ENCODE data around the gene ZC3H12D. TPM values are rescaled to one million over a fixed set of nuclear protein-coding genes. Genes with fewer than 3 reads are reported as not detected.

The ZC3H12D gene
- total and polyA plus RNA-seq, 7 donors = 0.17 to 0.41 (median 0.26) TPM

DNA sequence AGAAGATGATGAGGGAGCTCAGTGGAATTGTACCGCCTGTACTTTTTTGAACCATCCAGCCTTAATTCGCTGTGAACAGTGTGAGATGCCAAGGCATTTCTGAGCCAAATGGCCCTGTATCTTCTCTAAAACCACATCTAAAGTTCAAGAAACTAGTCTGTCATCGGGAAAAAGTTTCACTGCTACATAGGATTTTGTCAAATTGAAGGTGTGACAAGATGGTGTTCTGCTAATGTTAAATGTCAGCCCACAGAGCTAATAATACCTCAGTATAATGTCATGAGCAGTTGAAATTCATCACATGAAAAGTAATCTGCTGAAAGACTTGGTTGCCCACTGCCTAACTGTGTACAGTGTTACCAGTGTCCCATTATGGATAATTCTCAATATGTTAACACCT is 75.2 kb downstream of the ZC3H12D start:
- Histone ChIP-seq H3K9me3 (no peaks in the 10 kb centered on the region), H3K4me3 (no peak overlapping the region), H3K4me1 (peaks cover 18% of the 10 kb centered on the region), H3K36me3 (ENCODE audit: insufficient read depth in 1 of 2, low read depth in 1 of 2) (peaks cover 2 to 32% of the 10 kb centered on the region in 2 donors), H3K27ac (peak overlapping the region; percentile 64), H3K27me3 (ENCODE audit: insufficient read depth in 3 of 3, low read length in 2 of 3) (no peaks in the 10 kb centered on the region)
- TF ChIP-seq, protein P1, sequence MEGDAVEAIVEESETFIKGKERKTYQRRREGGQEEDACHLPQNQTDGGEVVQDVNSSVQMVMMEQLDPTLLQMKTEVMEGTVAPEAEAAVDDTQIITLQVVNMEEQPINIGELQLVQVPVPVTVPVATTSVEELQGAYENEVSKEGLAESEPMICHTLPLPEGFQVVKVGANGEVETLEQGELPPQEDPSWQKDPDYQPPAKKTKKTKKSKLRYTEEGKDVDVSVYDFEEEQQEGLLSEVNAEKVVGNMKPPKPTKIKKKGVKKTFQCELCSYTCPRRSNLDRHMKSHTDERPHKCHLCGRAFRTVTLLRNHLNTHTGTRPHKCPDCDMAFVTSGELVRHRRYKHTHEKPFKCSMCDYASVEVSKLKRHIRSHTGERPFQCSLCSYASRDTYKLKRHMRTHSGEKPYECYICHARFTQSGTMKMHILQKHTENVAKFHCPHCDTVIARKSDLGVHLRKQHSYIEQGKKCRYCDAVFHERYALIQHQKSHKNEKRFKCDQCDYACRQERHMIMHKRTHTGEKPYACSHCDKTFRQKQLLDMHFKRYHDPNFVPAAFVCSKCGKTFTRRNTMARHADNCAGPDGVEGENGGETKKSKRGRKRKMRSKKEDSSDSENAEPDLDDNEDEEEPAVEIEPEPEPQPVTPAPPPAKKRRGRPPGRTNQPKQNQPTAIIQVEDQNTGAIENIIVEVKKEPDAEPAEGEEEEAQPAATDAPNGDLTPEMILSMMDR (IDR thresholded peaks at IDR 0.05) = no peak
- intact Hi-C loops (cut with DNase I) = loop anchor here (5.0 kb wide), 2 partner anchors 87 to 92 kb away; partner anchors contain the start of gene TAB2 (in 1 of the 2)
- ATAC-seq (peak in 2 of 4 donors; percentile 38 to 55), DNase-seq (no peak)
- WGBS, 3 donors = 51 to 83% (median 65%) methylated on average over 3 of the region's 3 CpGs

DNA sequence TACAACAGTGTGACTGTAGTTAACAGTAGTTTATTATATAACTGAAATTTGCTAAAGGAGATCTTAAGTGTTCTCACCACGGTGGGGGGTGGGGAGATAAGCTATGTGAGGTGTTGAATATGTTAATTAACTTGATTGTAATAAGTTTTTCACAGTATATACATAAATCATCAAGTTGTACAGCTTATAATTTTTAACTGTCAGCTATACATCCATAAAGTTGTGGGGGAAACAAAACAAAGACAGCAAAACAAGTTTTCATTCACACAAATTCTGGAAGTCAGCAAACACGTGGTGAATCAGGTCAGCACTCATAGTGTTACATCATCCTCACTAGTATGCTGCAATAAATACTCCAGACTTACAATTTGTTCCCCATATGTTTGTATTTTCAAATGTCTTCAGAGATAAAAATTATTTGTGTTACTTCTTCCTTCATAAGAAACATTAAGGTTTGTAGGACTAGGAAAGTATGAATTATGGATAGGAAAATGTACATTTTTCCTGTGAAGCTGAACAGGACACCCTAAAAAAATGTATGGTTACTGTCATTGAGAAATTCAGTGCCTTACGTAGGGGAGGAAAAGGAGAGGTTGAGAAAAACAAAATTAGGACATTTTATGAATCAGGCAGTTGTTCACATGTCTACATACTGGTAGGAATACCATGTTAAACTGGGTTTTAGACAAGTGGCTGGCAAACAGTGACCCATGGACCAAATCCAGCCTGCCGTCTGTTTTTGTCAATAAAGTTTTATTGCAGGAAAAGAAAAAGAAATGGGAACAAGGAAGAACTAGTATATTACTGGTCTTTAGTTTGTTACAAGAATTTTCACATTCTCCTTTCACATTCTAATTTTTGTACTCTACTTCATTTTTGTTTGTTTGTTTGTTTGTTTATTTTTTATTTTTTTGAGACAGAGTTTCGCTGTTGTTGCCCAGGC is 78.7 kb downstream of the ZC3H12D start:
- no peak for DNase-seq
- H3K4me3 ChIP-seq = no peak overlapping the region
- no peaks in the 10 kb centered on the region for H3K9me3 ChIP-seq
- peaks cover 2 to 56% of the 10 kb centered on the region in 2 donors for H3K36me3 ChIP-seq (ENCODE audit: insufficient read depth in 1 of 2, low read depth in 1 of 2)
- no peaks in the 10 kb centered on the region for H3K27me3 ChIP-seq (ENCODE audit: insufficient read depth in 3 of 3, low read length in 2 of 3)
- no peak overlapping the region for H3K27ac ChIP-seq
- intact Hi-C loops (cut with DNase I) = loop anchor here in 1 of 2 donors (5.0 kb wide), 1 partner anchor 84 kb away; no protein-coding TSS in a partner anchor
- TF ChIP-seq, protein P1 (IDR thresholded peaks at IDR 0.05) = no peak
- peaks cover 14% of the 10 kb centered on the region for H3K4me1 ChIP-seq
- no peak for ATAC-seq
- WGBS, 3 donors = 77 to 87% (median 78%) methylated on average over 5 of the region's 5 CpGs

DNA sequence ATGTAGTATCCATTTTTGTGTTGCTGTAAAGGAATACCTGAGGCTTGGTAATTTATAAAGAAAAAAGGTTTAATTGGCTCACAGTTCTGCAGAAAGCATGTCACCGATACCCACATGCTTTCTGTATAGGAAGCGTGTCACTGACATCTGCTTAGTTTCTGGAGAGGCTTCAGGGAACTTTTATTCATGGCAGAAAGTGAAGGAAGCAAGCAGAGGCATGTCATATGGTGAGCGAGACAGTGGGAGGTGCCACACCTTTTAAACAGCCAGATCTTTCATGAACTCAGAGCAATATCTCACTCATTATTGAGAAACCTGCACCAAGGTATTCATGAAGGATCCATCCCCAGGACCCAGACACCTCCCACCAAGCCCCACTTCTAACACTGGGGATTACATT is 81.3 kb downstream of the ZC3H12D start:
- DNase-seq (no peak), ATAC-seq (no peak)
- H3K4me3 ChIP-seq = no peak overlapping the region
- H3K27ac ChIP-seq = no peak overlapping the region
- WGBS, 3 donors = 96 to 99% (median 98%) methylated on average over 3 of the region's 3 CpGs
- intact Hi-C loops (cut with DNase I) = no loop called here
- TF ChIP-seq, protein P1 (IDR thresholded peaks at IDR 0.05) = no peak
- H3K36me3 ChIP-seq (ENCODE audit: insufficient read depth in 1 of 2, low read depth in 1 of 2) = peaks cover 2 to 64% of the 10 kb centered on the region in 2 donors
- no peaks in the 10 kb centered on the region for H3K9me3 ChIP-seq
- no peaks in the 10 kb centered on the region for H3K4me1 ChIP-seq
- H3K27me3 ChIP-seq (ENCODE audit: insufficient read depth in 3 of 3, low read length in 2 of 3) = no peaks in the 10 kb centered on the region

DNA sequence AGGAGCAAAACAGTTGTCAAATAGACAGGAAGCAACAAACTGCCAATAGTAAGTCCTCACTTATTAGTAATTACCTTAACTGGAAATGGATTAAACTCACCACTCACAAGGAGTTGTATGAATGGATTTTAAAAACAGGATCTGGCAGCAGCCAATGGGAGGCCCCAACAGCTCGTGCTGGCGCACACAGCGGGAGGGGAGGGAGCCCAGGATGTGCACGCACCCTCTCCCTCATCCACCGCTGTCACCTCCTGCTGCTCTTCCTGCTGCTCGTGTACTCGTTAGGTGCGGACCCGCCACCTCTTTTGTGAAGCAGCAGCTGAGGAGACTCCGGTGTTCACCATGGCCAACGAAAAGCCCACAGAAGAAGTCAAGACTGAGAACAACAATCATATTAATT is 84.8 kb downstream of the ZC3H12D start, which contains the start of gene SUMO4:
Gene SUMO4 (plus strand): TSS at position 213 of the 400 bp plus-strand sequence. CDS start 130 bp downstream, at position 343.
- Histone ChIP-seq H3K9me3 (no peaks in the 10 kb centered on the region), H3K4me1 (no peaks in the 10 kb centered on the region), H3K27me3 (ENCODE audit: insufficient read depth in 3 of 3, low read length in 2 of 3) (no peaks in the 10 kb centered on the region), H3K4me3 (no peak within 1 kb of the TSS), H3K36me3 (ENCODE audit: insufficient read depth in 1 of 2, low read depth in 1 of 2) (peaks cover 0 to 66% of the 10 kb centered on the region in 2 donors), H3K27ac (no peak within 1 kb of the TSS)
- TF ChIP-seq, protein P1 (IDR thresholded peaks at IDR 0.05) = no peak
- ATAC-seq (no peak), DNase-seq (no peak)
- WGBS, 3 donors = 96 to 98% (median 98%) methylated on average over 11 of the region's 11 CpGs
- intact Hi-C loops (cut with DNase I) = no loop called here

Data from psoas muscle (tissue), 8 donors.